Measurements from ENCODE around the gene PRKAA1. TPM values are rescaled to one million over a fixed set of nuclear protein-coding genes. Genes with fewer than 3 reads are reported as not detected.
A peak's percentile ranks its signal among the peaks of the same experiment; 100 is the strongest.
"Not testable (repeated sequence)": the region's sequence is repeated elsewhere in the genome, so short reads cannot be mapped to it uniquely, and the experiment has no call there.

PRKAA1 gene
- total RNA-seq, 1 donor from 2014 or later: 38.9 TPM

- DNase-seq (ENCODE audit: low spot score) (no peak), ATAC-seq (no peak)
Measured at GRCh38 chr5:40826489-40827187, 28.5 kb upstream of the PRKAA1 start.

- ATAC-seq: peak; percentile 29
- DNase-seq (ENCODE audit: low spot score): not testable (repeated sequence)
Measured at GRCh38 chr5:40825461-40826043, 27.4 kb upstream of the PRKAA1 start.

- DNase-seq (ENCODE audit: low spot score): no peak
- peak; percentile 42 for ATAC-seq
Measured at GRCh38 chr5:40823459-40823858, 25.3 kb upstream of the PRKAA1 start.

- DNase-seq (ENCODE audit: low spot score): no peak
- ATAC-seq: no peak
Measured at GRCh38 chr5:40813698-40814281, 15.6 kb upstream of the PRKAA1 start.

- ATAC-seq: no peak
- no peak for DNase-seq (ENCODE audit: low spot score)
Measured at GRCh38 chr5:40812125-40812524, 14.0 kb upstream of the PRKAA1 start.

GRCh38 chr5:40801771-40802562 lies 3.8 kb upstream of the PRKAA1 start:
- ATAC-seq: no peak
- no peak for DNase-seq (ENCODE audit: low spot score)

GRCh38 chr5:40799258-40799657 lies 1.1 kb upstream of the PRKAA1 start:
- DNase-seq (ENCODE audit: low spot score): no peak
- no peak for ATAC-seq

GRCh38 chr5:40798801-40799210 lies 632 bp upstream of the PRKAA1 start:
- no peak for ATAC-seq
- DNase-seq (ENCODE audit: low spot score): no peak

GRCh38 chr5:40797273-40798011 lies 732 bp downstream of the PRKAA1 start:
- peak; percentile 69 for ATAC-seq
- peak; percentile 78 for DNase-seq (ENCODE audit: low spot score)

- ATAC-seq (no peak), DNase-seq (ENCODE audit: low spot score) (no peak)
Measured at GRCh38 chr5:40796487-40796889, 1.7 kb downstream of the PRKAA1 start.

- not testable (repeated sequence) for DNase-seq (ENCODE audit: low spot score); ATAC-seq
Measured at GRCh38 chr5:40794877-40795276, 3.3 kb downstream of the PRKAA1 start.

GRCh38 chr5:40794340-40794739 lies 3.8 kb downstream of the PRKAA1 start:
- DNase-seq (ENCODE audit: low spot score); ATAC-seq: not testable (repeated sequence)

GRCh38 chr5:40792691-40793090 lies 5.5 kb downstream of the PRKAA1 start:
- ATAC-seq; DNase-seq (ENCODE audit: low spot score): not testable (repeated sequence)

GRCh38 chr5:40791715-40792139 lies 6.4 kb downstream of the PRKAA1 start:
- DNase-seq (ENCODE audit: low spot score): no peak

GRCh38 chr5:40790947-40791593 lies 7.1 kb downstream of the PRKAA1 start:
- ATAC-seq (peak; percentile 87), DNase-seq (ENCODE audit: low spot score) (no peak)

More at GRCh38 chr5:40791715-40792139, 6.4 kb downstream of the PRKAA1 start:
- peak; percentile 64 for ATAC-seq

- not testable (repeated sequence) for DNase-seq (ENCODE audit: low spot score); ATAC-seq
Measured at GRCh38 chr5:40788941-40789340, 9.2 kb downstream of the PRKAA1 start.

- no peak for DNase-seq (ENCODE audit: low spot score)
- ATAC-seq: no peak
Measured at GRCh38 chr5:40787986-40788385, 10.2 kb downstream of the PRKAA1 start.

- DNase-seq (ENCODE audit: low spot score); ATAC-seq: not testable (repeated sequence)
Measured at GRCh38 chr5:40786664-40787063, 11.5 kb downstream of the PRKAA1 start.

GRCh38 chr5:40784916-40785315 lies 13.3 kb downstream of the PRKAA1 start:
- ATAC-seq (no peak), DNase-seq (ENCODE audit: low spot score) (no peak)
